ENCODE results near the gene ADORA1.

The ADORA1 gene

DNA sequence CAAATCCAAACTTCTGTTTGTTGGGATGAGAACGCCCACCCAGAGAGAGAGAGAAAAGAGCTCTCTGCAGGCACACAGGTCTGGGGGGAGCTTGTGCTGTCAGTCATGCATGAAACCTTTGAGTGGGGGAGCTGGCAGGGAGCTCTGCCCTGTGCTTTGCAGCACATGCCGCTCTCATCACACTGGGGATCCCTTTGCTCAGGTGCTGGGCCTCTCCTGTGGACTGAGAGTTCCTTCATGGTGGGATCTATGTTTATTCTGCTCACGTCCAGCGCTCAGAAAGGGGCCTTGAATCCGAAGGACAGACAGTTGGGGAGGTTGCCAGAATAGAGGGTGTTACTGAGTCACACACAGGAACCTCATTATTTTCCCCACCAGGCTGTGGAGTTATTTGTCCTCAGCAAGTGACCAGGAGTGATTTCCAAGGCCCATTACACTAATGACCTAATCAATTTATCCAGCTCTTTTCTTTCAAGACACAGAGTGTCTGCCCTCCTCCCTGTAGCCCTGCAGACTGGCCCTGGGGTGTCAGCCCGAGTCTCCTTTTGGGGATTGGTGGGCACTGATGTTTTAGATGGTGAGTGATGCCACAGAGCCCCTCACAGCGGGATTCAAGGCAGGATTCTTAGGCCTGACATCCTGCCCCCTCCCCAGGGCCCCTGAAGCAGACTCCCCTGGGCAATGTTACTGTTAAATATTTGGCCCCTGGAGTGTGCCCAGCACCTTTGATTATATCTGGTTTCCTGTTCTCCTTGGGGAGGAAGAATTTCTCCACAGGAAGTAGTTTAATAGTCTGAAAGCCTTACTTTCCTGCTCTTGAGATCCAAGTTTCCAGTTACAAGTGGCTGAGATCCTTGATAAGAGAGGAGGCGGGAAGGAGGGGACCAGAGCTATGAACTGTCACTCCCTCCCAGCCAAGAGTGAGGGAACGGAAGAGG is 25.8 kb downstream of the ADORA1 start:
- DNase-seq (ENCODE audit: extremely low read depth in 1 of 2, low read depth in 1 of 2) = no peak

- DNase-seq (ENCODE audit: extremely low read depth in 1 of 2, low read depth in 1 of 2) = no peak
Measured at GRCh38 chr1:203153989-203154821, 26.7 kb downstream of the ADORA1 start.

- DNase-seq (ENCODE audit: extremely low read depth in 1 of 2, low read depth in 1 of 2) = no peak
Measured at GRCh38 chr1:203156280-203156679, 28.8 kb downstream of the ADORA1 start.

DNA sequence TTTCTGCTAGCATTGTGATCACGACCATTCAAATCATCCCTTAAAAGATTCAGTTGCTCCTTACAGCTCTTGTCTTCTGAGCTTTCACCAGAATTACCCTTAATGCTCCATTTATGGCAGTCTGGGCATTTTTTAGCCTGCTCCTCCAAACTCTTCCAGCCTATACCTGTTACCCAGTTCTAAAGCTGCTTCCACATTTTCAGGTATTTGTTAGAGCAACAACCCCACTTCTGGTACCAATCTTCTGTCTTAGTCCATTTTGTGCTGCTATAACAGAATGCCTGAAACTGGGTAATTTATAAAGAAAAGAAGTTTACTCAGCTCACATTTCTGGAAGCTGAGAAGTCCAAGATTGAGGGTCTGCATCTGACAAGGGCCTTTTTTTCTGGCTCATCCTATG is 30.9 kb downstream of the ADORA1 start:
- DNase-seq (ENCODE audit: extremely low read depth in 1 of 2, low read depth in 1 of 2) = no peak

DNA sequence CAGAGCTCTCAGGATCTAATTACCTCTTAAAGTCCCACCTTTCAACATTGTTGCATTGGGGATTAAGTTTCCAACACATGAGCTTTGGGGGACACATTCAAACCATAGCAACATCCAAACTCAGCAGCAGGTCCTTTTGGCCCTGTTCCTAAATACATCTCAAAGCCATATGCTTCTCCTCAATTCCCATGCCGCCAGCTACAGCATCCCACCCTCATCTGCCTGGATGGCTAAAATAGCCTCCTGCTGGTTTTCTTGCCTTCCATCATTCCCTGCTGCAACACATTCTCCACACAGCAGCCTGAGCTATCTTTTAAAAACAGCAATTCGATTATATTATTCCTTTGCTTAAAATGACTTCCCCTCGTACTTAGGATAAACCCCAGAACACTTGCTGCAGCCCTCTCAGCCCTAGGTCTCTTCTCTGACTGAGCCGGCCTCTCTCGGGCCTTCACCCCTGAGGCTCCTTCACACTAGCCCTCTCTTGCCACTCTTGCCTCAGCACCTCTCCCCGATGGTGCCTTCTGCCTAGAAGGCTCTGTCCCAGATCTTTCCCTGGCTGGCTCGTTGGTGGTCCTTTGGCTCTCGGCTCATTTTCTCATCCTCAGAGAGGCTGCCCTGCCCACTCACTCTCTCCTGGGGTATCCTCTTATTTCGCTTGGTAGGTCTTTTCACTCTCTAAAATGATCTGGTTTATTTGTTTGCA is 31.6 kb downstream of the ADORA1 start:
- no peak for DNase-seq (ENCODE audit: extremely low read depth in 1 of 2, low read depth in 1 of 2)

DNA sequence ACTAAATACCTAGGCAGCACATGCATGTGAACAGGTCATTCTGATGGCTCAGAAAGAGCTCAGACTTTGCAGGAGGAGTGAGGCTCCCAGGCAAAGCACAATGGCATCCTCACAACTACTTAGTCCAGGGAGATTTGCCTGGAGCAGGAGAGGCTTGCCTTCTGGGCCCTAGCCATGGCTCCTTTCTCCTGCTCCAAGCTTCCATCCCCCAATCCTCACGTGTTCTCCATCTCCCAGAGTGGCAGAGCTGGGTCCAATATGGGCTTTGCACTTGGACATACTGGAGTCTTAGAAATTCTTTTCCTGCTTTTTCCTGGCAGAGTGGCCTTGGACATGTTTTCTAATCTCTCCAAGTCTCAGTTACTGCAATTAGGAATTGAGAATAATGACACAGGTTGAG is 32.3 kb downstream of the ADORA1 start:
- no peak for DNase-seq (ENCODE audit: extremely low read depth in 1 of 2, low read depth in 1 of 2)

DNA sequence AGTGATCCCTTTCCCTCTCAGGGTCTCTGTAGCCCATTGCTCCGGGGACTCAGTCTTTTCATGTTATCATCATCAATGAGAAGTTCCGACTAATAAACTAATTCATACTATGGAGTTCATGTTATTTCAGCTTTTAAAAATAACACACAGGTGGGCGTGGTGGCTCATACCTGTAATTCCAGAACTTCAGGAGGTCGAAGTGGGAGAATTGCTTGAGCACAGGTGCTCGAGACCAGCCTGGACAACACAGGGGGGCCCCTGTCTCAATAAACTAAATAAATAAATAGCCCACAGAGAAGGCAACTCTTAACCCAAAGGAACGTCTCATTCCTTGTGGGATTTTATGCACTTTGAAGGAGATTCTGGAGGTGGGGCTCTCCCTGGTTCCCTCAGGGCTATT is 33.6 kb downstream of the ADORA1 start:
- DNase-seq (ENCODE audit: extremely low read depth in 1 of 2, low read depth in 1 of 2) = no peak

DNA sequence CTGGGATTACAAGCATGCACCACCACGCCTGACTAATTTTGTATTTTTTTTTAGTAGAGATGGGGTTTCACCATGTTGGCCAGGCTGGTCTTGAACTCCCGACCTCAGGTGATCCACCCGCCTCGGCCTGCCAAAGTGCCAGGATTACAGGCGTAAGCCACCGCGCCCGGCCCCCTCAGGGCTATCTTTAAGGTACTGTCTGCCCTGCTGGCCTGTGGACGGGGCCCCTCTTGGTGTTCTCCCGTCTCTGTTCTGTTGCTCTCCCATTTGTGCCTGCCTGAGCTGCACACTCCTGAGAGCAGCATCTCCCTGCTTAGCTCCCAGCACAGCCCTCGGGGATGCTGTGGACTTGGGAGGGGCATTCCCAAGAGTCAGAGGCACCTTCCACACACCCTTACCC is 34.2 kb downstream of the ADORA1 start:
- DNase-seq (ENCODE audit: extremely low read depth in 1 of 2, low read depth in 1 of 2) = no peak

DNA sequence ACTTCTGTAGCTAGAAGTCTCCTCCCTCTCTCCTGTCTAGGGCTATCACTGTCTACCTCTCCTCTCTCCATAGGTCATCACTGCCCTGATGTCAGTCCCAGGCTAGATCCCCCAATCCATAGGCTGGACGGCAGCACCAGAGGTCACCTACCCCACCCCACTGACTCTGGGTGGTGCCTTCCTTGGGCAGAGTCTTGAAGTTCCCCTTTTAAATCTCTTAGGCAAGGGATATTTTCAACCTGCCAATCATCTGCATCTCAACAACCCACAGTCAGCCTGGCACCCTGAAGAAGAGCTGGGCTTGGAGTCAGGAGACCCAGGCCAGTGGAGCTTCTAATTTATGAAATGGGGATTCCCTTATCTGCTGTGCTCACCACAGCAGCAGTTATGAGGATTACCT is 34.9 kb downstream of the ADORA1 start:
- no peak for DNase-seq (ENCODE audit: extremely low read depth in 1 of 2, low read depth in 1 of 2)

GRCh38 chr1:203163891-203164635 is 36.5 kb downstream of the ADORA1 start:
- no peak for DNase-seq (ENCODE audit: extremely low read depth in 1 of 2, low read depth in 1 of 2)

DNA sequence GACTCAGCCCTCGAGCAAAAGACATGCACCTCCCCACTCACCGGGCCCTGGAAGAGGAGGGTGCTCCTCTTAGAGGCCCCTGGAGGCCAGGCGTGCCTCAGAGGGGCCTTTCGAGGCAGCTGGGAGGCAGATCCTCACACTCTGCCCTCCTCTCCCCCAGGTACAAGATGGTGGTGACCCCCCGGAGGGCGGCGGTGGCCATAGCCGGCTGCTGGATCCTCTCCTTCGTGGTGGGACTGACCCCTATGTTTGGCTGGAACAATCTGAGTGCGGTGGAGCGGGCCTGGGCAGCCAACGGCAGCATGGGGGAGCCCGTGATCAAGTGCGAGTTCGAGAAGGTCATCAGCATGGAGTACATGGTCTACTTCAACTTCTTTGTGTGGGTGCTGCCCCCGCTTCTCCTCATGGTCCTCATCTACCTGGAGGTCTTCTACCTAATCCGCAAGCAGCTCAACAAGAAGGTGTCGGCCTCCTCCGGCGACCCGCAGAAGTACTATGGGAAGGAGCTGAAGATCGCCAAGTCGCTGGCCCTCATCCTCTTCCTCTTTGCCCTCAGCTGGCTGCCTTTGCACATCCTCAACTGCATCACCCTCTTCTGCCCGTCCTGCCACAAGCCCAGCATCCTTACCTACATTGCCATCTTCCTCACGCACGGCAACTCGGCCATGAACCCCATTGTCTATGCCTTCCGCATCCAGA is 37.7 kb downstream of the ADORA1 start:
- no peak for DNase-seq (ENCODE audit: extremely low read depth in 1 of 2, low read depth in 1 of 2)

- no peak for DNase-seq (ENCODE audit: extremely low read depth in 1 of 2, low read depth in 1 of 2)
Measured at GRCh38 chr1:203165800-203166161, 38.3 kb downstream of the ADORA1 start.

- no peak for DNase-seq (ENCODE audit: extremely low read depth in 1 of 2, low read depth in 1 of 2)
Measured at GRCh38 chr1:203166192-203166940, 38.8 kb downstream of the ADORA1 start.

- DNase-seq (ENCODE audit: extremely low read depth in 1 of 2, low read depth in 1 of 2) = no peak
Measured at GRCh38 chr1:203167026-203167912, 39.7 kb downstream of the ADORA1 start.

DNA sequence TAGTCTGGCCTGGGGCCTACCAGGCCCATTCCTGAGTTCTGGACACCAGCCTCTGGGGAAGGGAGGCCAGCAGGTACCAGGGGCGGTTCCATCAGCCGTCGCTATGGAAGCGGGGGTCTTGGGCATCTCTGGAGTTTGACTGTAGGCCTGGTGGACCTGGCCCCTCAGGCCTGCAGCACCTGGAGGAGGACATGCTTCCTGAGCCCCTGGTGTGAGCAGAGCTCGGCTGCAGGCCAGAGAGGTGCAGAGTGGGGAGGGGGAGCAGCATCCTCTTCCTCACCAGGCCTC is 40.3 kb downstream of the ADORA1 start:
- DNase-seq (ENCODE audit: extremely low read depth in 1 of 2, low read depth in 1 of 2) = no peak

GRCh38 chr1:203168256-203168786 is 40.8 kb downstream of the ADORA1 start:
- no peak for DNase-seq (ENCODE audit: extremely low read depth in 1 of 2, low read depth in 1 of 2)

DNA sequence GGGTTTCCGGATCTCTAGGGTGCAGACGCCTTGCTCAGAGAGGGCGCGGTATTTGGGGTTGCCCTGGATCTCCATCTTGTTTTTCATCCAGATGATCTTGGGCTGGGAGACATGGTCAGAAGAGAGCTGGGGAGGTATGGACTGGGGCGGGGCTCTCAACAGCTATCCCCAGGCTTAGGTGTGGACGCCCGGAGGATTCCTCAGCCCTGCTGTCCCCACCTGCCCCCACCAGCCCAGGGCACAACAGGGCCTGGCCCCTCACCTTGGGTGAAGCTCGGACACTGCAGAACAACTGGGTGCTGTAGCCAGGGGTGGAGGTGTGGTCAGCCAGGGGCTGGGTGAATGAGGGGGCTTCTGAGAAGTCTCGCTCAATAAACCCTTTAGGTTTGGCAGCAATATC is 41.5 kb downstream of the ADORA1 start:
- no peak for DNase-seq (ENCODE audit: extremely low read depth in 1 of 2, low read depth in 1 of 2)

- DNase-seq (ENCODE audit: extremely low read depth in 1 of 2, low read depth in 1 of 2) = no peak
Measured at GRCh38 chr1:203169770-203170520, 42.4 kb downstream of the ADORA1 start.
